ENCODE results near the gene AMN1. TPM values are rescaled to one million over a fixed set of nuclear protein-coding genes. Genes with fewer than 3 reads are reported as not detected.

AMN1 gene
- total RNA-seq, 1 experiment from 2014 or later = 9.6 TPM

- H2AFZ ChIP-seq (ENCODE audit: low read length) = no peak overlapping the region
- H3K4ac ChIP-seq (ENCODE audit: low read depth, low read length) = no peak overlapping the region
- TF ChIP-seq CTCF (conservative IDR thresholded peaks at IDR 0.05) = no peak
- H4K91ac ChIP-seq (ENCODE audit: insufficient read length, low read depth, low read length) = no peak overlapping the region
- no peak overlapping the region for H4K5ac ChIP-seq (ENCODE audit: insufficient read length, low read depth, low read length)
- no peak for DNase-seq
- H3K27ac Mint-ChIP-seq = no peak overlapping the region
- no peaks in the 10 kb centered on the region for H3K36me3 Mint-ChIP-seq (ENCODE audit: insufficient read depth in 1 of 3, low read depth in 3 of 3)
- H3K4me2 ChIP-seq (ENCODE audit: insufficient read depth, insufficient read length, low read length) = no peak overlapping the region
- no peak overlapping the region for H2BK15ac ChIP-seq (ENCODE audit: low read depth, low read length)
- H3K14ac ChIP-seq (ENCODE audit: insufficient read depth, low read length) = no peak overlapping the region
- H2AK5ac ChIP-seq (ENCODE audit: insufficient read length, low read length) = no peak overlapping the region
- no peaks in the 10 kb centered on the region for H3K23me2 ChIP-seq (ENCODE audit: insufficient read length, low read depth, low read length, poor library complexity, severe bottlenecking)
- H3K9ac ChIP-seq (ENCODE audit: extremely low read depth, insufficient read length, low read length) = no peak overlapping the region
- H3K23ac ChIP-seq (ENCODE audit: insufficient read length, low read depth, low read length) = no peak overlapping the region
- no peak overlapping the region for H2BK20ac ChIP-seq (ENCODE audit: low read depth, low read length, poor library complexity, severe bottlenecking)
- H4K20me1 ChIP-seq (ENCODE audit: control insufficient read depth, insufficient read depth, insufficient read length) = no peaks in the 10 kb centered on the region
- no peak overlapping the region for H2BK120ac ChIP-seq (ENCODE audit: low read depth, low read length, poor library complexity, severe bottlenecking)
- peaks cover 4 to 9% of the 10 kb centered on the region in 2 experiments; a peak in 1 of 4 replicates for H3K4me1 Mint-ChIP-seq
- no peaks in the 10 kb centered on the region for H3K27me3 ChIP-seq (ENCODE audit: insufficient read depth, low read length)
- H3K56ac ChIP-seq (ENCODE audit: insufficient read length, low read depth, low read length) = no peak overlapping the region
- WGBS (ENCODE audit: extremely low coverage, insufficient read length, low lambda C conversion rate) = no CpG with 5 or more reads among the region's 3 CpGs
- H3K9me3 ChIP-seq (ENCODE audit: control insufficient read depth, low read depth, low read length) = no peaks in the 10 kb centered on the region
- H3K9me3 Mint-ChIP-seq = no peaks in the 10 kb centered on the region; a peak in 1 of 5 replicates
- H3K18ac ChIP-seq (ENCODE audit: insufficient read length, low read depth, low read length) = no peak overlapping the region
- peaks cover 2% of the 10 kb centered on the region; the same call in 1 of the 2 replicates for H3K4me1 ChIP-seq (ENCODE audit: insufficient read depth, low read length)
- no peak overlapping the region for H3K27ac ChIP-seq (ENCODE audit: insufficient read length, low read depth, low read length)
- no peaks in the 10 kb centered on the region for H3K79me1 ChIP-seq (ENCODE audit: insufficient read depth, low read depth, low read length, poor library complexity, severe bottlenecking)
- peaks cover 2% of the 10 kb centered on the region; the same call in 1 of the 2 replicates for H3K27me3 Mint-ChIP-seq (ENCODE audit: low read depth)
- H3K4me3 Mint-ChIP-seq = no peak overlapping the region
- no peaks in the 10 kb centered on the region for H3K79me2 ChIP-seq (ENCODE audit: insufficient read depth, low read length)
- H3T11ph ChIP-seq (ENCODE audit: low read length) = no peak overlapping the region
- no peak overlapping the region for H2BK5ac ChIP-seq (ENCODE audit: insufficient read length, low read length)
- no peak overlapping the region for H2BK12ac ChIP-seq (ENCODE audit: insufficient read length, low read depth, low read length)
- H4K8ac ChIP-seq (replicated peaks; ENCODE audit: insufficient read length, low read depth, low read length) = no peak overlapping the region
Observed at GRCh38 chr12:31740628-31741027, 11.8 kb upstream of the AMN1 start.

Data from H9 (cell line).